Measurements from ENCODE around the gene ANO3.

DNA sequence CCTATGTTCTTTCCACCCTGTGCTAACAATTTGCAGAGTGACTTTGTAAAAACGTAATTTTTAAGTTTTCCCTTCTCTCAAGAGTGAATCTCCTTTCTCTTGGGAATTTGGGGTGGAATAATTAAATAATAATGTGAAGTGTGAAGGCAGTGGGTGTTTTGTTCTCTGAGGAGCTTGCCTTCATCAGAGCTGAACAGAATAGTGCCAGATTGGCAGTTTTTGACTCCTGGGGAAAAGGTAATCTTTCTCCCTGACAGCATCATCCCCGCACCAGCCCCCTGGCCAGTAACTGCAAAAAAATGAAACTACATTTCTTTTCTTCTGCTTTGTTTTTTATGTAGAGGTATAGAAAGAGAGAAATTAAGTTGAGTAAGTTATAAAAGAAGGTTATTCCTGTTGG, 180.3 kb downstream of the ANO3 start:
- TF ChIP-seq, protein P1, sequence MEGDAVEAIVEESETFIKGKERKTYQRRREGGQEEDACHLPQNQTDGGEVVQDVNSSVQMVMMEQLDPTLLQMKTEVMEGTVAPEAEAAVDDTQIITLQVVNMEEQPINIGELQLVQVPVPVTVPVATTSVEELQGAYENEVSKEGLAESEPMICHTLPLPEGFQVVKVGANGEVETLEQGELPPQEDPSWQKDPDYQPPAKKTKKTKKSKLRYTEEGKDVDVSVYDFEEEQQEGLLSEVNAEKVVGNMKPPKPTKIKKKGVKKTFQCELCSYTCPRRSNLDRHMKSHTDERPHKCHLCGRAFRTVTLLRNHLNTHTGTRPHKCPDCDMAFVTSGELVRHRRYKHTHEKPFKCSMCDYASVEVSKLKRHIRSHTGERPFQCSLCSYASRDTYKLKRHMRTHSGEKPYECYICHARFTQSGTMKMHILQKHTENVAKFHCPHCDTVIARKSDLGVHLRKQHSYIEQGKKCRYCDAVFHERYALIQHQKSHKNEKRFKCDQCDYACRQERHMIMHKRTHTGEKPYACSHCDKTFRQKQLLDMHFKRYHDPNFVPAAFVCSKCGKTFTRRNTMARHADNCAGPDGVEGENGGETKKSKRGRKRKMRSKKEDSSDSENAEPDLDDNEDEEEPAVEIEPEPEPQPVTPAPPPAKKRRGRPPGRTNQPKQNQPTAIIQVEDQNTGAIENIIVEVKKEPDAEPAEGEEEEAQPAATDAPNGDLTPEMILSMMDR (conservative IDR thresholded peaks at IDR 0.05; ENCODE audit: low read depth in 2 of 2) = no peak
- TF ChIP-seq POLR2AphosphoS5 (IDR thresholded peaks at IDR 0.05; ENCODE audit: low read depth) (no peak), EZH2 (IDR thresholded peaks at IDR 0.05; ENCODE audit: low read depth, unreplicated experiment) (no peak), EZH2phosphoT487 (IDR thresholded peaks at IDR 0.05; ENCODE audit: unreplicated experiment) (no peak), ZNF114 (CRISPR knock-in tag; IDR thresholded peaks at IDR 0.05) (no peak), ZNF462 (CRISPR knock-in tag; IDR thresholded peaks at IDR 0.05) (no peak), STAT1 (IDR thresholded peaks at IDR 0.05; ENCODE audit: unreplicated experiment) (no peak), ETS1 (IDR thresholded peaks at IDR 0.05) (no peak), CREB1 (CRISPR knock-in tag; IDR thresholded peaks at IDR 0.05; ENCODE audit: low read depth) (no peak), JUNB (IDR thresholded peaks at IDR 0.05; ENCODE audit: unreplicated experiment) (no peak), NANOG (IDR thresholded peaks at IDR 0.05; ENCODE audit: borderline replicate concordance) (no peak)
- TF ChIP-seq, protein P2, sequence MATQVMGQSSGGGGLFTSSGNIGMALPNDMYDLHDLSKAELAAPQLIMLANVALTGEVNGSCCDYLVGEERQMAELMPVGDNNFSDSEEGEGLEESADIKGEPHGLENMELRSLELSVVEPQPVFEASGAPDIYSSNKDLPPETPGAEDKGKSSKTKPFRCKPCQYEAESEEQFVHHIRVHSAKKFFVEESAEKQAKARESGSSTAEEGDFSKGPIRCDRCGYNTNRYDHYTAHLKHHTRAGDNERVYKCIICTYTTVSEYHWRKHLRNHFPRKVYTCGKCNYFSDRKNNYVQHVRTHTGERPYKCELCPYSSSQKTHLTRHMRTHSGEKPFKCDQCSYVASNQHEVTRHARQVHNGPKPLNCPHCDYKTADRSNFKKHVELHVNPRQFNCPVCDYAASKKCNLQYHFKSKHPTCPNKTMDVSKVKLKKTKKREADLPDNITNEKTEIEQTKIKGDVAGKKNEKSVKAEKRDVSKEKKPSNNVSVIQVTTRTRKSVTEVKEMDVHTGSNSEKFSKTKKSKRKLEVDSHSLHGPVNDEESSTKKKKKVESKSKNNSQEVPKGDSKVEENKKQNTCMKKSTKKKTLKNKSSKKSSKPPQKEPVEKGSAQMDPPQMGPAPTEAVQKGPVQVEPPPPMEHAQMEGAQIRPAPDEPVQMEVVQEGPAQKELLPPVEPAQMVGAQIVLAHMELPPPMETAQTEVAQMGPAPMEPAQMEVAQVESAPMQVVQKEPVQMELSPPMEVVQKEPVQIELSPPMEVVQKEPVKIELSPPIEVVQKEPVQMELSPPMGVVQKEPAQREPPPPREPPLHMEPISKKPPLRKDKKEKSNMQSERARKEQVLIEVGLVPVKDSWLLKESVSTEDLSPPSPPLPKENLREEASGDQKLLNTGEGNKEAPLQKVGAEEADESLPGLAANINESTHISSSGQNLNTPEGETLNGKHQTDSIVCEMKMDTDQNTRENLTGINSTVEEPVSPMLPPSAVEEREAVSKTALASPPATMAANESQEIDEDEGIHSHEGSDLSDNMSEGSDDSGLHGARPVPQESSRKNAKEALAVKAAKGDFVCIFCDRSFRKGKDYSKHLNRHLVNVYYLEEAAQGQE (IDR thresholded peaks at IDR 0.05; ENCODE audit: unreplicated experiment) = no peak

All from GM23338 (cell line).